Stimulated activated CD8-positive, alpha-beta memory T cell treated with anti-CD3 and anti-CD28 coated beads, Interleukin-4, amount 100 ng/mL, for 1 hour (primary cell): Measurements from ENCODE around the gene RFC4.

Source experiments
- DNase-seq, 2 donors: peaks; one replicate each; pipeline ENCODE4 v3.0.0-alpha.2; 2020; ENCODE audit warnings: low read depth in 2 of 2, low spot score in 1 of 2

RFC4 gene

GRCh38 chr3:186751480-186751879 is 54.8 kb downstream of the RFC4 start:
- DNase-seq: no peak

GRCh38 chr3:186750316-186750715 is 56.0 kb downstream of the RFC4 start:
- no peak for DNase-seq

GRCh38 chr3:186746008-186746407 is 60.3 kb downstream of the RFC4 start:
- DNase-seq: no peak

GRCh38 chr3:186743666-186744065 is 62.6 kb downstream of the RFC4 start:
- no peak for DNase-seq

GRCh38 chr3:186742618-186743380 is 63.5 kb downstream of the RFC4 start:
- DNase-seq: no peak
